GM12891 (cell line): ENCODE results near the gene FAM222B.
"Not testable (repeated sequence)": the region's sequence is repeated elsewhere in the genome, so short reads cannot be mapped to it uniquely, and the experiment has no call there.

ENCODE experiments used
- DNase-seq: peaks from one replicate; pipeline ENCODE4 v3.0.0; 2011; ENCODE audit warnings: low spot score; ENCODE audit not compliant: insufficient read length
- FAIRE-seq: peaks from 2 replicates; lab custom pipeline; 2011; peaks lifted over from hg19 to GRCh38; lab: Jason Lieb, UNC
- PAX5 ChIP-seq: IDR thresholded peaks from 2 replicates; pipeline ENCODE4 v1.6.1; 2011; ENCODE audit warnings: low read length, moderate library complexity, mild to moderate bottlenecking; ENCODE audit not compliant: insufficient read depth, severe bottlenecking
- POLR2A ChIP-seq: IDR thresholded peaks from 2 replicates; pipeline ENCODE4 v1.6.1; 2011; ENCODE audit warnings: low read depth, low read length, control low read depth
- POLR2AphosphoS5 ChIP-seq: IDR thresholded peaks from 2 replicates; pipeline ENCODE4 v1.6.1; 2011; ENCODE audit warnings: low read depth, low read length, control low read depth
- POU2F2 ChIP-seq: IDR thresholded peaks from 2 replicates; pipeline ENCODE4 v1.6.1; 2011; ENCODE audit warnings: low read depth, mild to moderate bottlenecking, control low read depth, low read length, moderate library complexity
- SPI1 ChIP-seq: IDR thresholded peaks from 2 replicates; pipeline ENCODE4 v1.6.1; 2011; ENCODE audit warnings: low read depth, low read length, control low read depth
- TAF1 ChIP-seq: IDR thresholded peaks from 2 replicates; pipeline ENCODE4 v1.6.1; 2011; ENCODE audit warnings: low read depth, low read length, control low read depth

Gene FAM222B

GRCh38 chr17:28729950-28730330 lies 112.7 kb downstream of the FAM222B start:
- no peak for FAIRE-seq
- DNase-seq, result no peak
- TF ChIP-seq SPI1 (no peak), PAX5 (no peak), TAF1 (no peak), POLR2AphosphoS5 (no peak), POLR2A (no peak), POU2F2 (no peak)

GRCh38 chr17:28728364-28729200 lies 114.0 kb downstream of the FAM222B start, which contains the start of gene NEK8:
TSS of gene NEK8 (plus strand) at chr17:28728788. CDS start at chr17:28728814, 26 bp downstream.
- peak; percentile 70 for DNase-seq
- no peak for FAIRE-seq
- peak; percentile 49; the same call in 1 of the 2 replicates for TF ChIP-seq POLR2A
- TF ChIP-seq POU2F2, result peak; percentile 52; the same call in 1 of the 2 replicates
- no peak for TF ChIP-seq PAX5
- TF ChIP-seq SPI1, result peak; percentile 96
- peak; percentile 57 for TF ChIP-seq TAF1
- 0 out of 2 replicates have a peak, but pooled peaks have one; percentile 14 for TF ChIP-seq POLR2AphosphoS5

GRCh38 chr17:28726627-28727491 lies 115.7 kb downstream of the FAM222B start:
- FAIRE-seq (peak; percentile 88), DNase-seq (peak; percentile 81)
- TF ChIP-seq POLR2A (0 out of 2 replicates have a peak, but pooled peaks have one; percentile 39), POLR2AphosphoS5 (peak; percentile 52; the same call in 1 of the 2 replicates), POU2F2 (peak; percentile 46; the same call in 1 of the 2 replicates), PAX5 (no peak), TAF1 (no peak; the same call in none of the 2 replicates)

GRCh38 chr17:28726226-28726626 lies 116.4 kb downstream of the FAM222B start, which contains the start of gene TLCD1:
TSS of gene TLCD1 (minus strand) at chr17:28726233. CDS start at chr17:28726097, 136 bp downstream.
- no peak for TF ChIP-seq POLR2A
- TF ChIP-seq POLR2AphosphoS5, result no peak
- no peak for TF ChIP-seq POU2F2
- TF ChIP-seq PAX5, result no peak
- no peak for TF ChIP-seq TAF1
- FAIRE-seq (no peak), DNase-seq (peak; percentile 73)

- no peak for DNase-seq
- TF ChIP-seq SPI1, result no peak
- peak; percentile 70; the same call in 1 of the 2 replicates for TF ChIP-seq POU2F2
- TF ChIP-seq PAX5, result no peak
- peak; percentile 35; the same call in 1 of the 2 replicates for TF ChIP-seq POLR2A
- peak; percentile 30; the same call in 1 of the 2 replicates for TF ChIP-seq POLR2AphosphoS5
- TF ChIP-seq TAF1, result no peak; the same call in 1 of the 2 replicates
Measured at GRCh38 chr17:28725660-28726225, 116.8 kb downstream of the FAM222B start.

GRCh38 chr17:28725166-28725659 lies 117.4 kb downstream of the FAM222B start:
- DNase-seq (no peak), FAIRE-seq (no peak)
- peak; percentile 54; the same call in 1 of the 2 replicates for TF ChIP-seq POU2F2
- no peak for TF ChIP-seq PAX5
- TF ChIP-seq TAF1, result no peak
- 0 out of 2 replicates have a peak, but pooled peaks have one; percentile 4 for TF ChIP-seq SPI1
- TF ChIP-seq POLR2AphosphoS5, result peak; percentile 88
- TF ChIP-seq POLR2A, result peak; percentile 91

More at GRCh38 chr17:28725660-28726225, 116.8 kb downstream of the FAM222B start:
- FAIRE-seq, result peak; percentile 77

- no peak for DNase-seq
- FAIRE-seq, result peak; percentile 85
- no peak for TF ChIP-seq PAX5
- TF ChIP-seq POLR2A, result peak; percentile 38
Measured at GRCh38 chr17:28724500-28725165, 118.0 kb downstream of the FAM222B start.

- not testable (repeated sequence) for FAIRE-seq, DNase-seq
- TF ChIP-seq POU2F2, result peak; percentile 7; the same call in 1 of the 2 replicates
Measured at GRCh38 chr17:28723836-28724499, 118.6 kb downstream of the FAM222B start.
